Duodenal mucosa (tissue), 2 donors: ENCODE data around the gene NXPH2.

Experiments used
- H3K27ac ChIP-seq: one replicate; pipeline ENCODE4 v1.7.0; 2013; ENCODE audit warnings: low read depth, low read length
- H3K27me3 ChIP-seq, 2 donors: one replicate each; pipeline ENCODE4 v1.7.0; 2013; ENCODE audit warnings: low read length in 2 of 2, control low read depth in 1 of 2; ENCODE audit not compliant: insufficient read depth in 2 of 2, control insufficient read depth in 1 of 2
- H3K36me3 ChIP-seq, 2 donors: one replicate each; pipeline ENCODE4 v1.7.0; 2013; ENCODE audit warnings: low read length in 2 of 2, control low read depth in 1 of 2; ENCODE audit not compliant: insufficient read depth in 2 of 2, control insufficient read depth in 1 of 2
- H3K4me1 ChIP-seq, 2 donors: one replicate each; pipeline ENCODE4 v1.7.0; 2013; ENCODE audit warnings: low read length in 2 of 2, control low read depth in 1 of 2; ENCODE audit not compliant: insufficient read depth in 2 of 2, control insufficient read depth in 1 of 2
- H3K4me3 ChIP-seq, 2 donors: one replicate each; pipeline ENCODE4 v1.7.0; 2013; ENCODE audit warnings: low read length in 2 of 2, low read depth in 1 of 2
- H3K9ac ChIP-seq, 2 donors: one replicate each; pipeline ENCODE4 v1.7.0; 2013; ENCODE audit warnings: low read length in 2 of 2, low read depth in 1 of 2
- H3K9me3 ChIP-seq, 2 donors: one replicate each; pipeline ENCODE4 v1.7.0; 2013; ENCODE audit warnings: low read length in 2 of 2, control low read depth in 1 of 2; ENCODE audit not compliant: control insufficient read depth in 1 of 2

NXPH2 gene

DNA sequence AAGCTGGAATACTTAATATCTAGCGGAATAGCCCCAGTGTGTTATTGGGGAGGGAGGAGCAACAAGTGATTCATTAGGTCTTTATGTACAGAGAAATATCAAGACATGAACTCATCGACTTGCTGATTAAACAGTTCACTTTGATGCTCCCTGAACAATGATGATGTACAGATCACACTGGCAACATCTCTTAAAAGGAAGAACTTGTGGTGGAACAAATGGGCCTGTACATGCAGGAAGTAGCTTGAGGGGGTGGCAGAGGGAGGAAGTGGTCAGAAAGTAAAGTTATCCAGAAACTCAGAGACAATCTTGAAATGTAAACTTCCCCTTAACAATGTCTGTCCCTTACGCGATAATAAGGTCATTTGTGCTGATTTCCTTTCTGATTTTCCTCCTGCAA, 90.5 kb downstream of the NXPH2 start:
- no peaks in the 10 kb centered on the region for H3K4me1 ChIP-seq
- no peaks in the 10 kb centered on the region for H3K36me3 ChIP-seq
- H3K9me3 ChIP-seq = no peaks in the 10 kb centered on the region
- H3K27me3 ChIP-seq = no peaks in the 10 kb centered on the region
- no peak overlapping the region for H3K4me3 ChIP-seq
- H3K27ac ChIP-seq = no peak overlapping the region
- no peak overlapping the region for H3K9ac ChIP-seq

- Histone ChIP-seq H3K9me3 (no peaks in the 10 kb centered on the region), H3K27me3 (no peaks in the 10 kb centered on the region), H3K4me3 (no peak overlapping the region), H3K27ac (no peak overlapping the region), H3K9ac (no peak overlapping the region), H3K36me3 (no peaks in the 10 kb centered on the region), H3K4me1 (no peaks in the 10 kb centered on the region)
These were observed 98.0 kb downstream of the NXPH2 start for GRCh38 chr2:138682163-138682562.

DNA sequence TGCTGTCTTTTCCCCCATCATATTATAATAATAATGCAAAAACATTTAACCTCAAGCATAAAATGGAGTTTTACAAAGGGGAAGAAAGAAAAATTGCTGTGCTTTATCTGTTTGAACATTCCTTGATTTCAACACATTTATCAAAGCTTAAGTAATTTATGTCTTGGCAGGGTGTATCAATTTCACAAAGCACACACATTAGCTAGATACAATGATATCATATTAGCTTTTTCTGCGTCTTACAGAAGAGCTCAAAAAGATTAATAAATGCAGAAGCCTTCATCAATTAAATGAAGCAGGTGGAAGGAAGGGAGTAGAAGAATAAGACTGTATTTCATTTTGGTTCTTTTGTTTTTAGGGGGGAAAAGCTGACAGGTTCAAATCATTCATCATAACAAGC, 103.0 kb downstream of the NXPH2 start:
- H3K4me3 ChIP-seq = no peak overlapping the region
- H3K9me3 ChIP-seq = no peaks in the 10 kb centered on the region
- H3K27ac ChIP-seq = no peak overlapping the region
- H3K36me3 ChIP-seq = no peaks in the 10 kb centered on the region
- H3K9ac ChIP-seq = no peak overlapping the region
- no peaks in the 10 kb centered on the region for H3K4me1 ChIP-seq
- no peaks in the 10 kb centered on the region for H3K27me3 ChIP-seq

DNA sequence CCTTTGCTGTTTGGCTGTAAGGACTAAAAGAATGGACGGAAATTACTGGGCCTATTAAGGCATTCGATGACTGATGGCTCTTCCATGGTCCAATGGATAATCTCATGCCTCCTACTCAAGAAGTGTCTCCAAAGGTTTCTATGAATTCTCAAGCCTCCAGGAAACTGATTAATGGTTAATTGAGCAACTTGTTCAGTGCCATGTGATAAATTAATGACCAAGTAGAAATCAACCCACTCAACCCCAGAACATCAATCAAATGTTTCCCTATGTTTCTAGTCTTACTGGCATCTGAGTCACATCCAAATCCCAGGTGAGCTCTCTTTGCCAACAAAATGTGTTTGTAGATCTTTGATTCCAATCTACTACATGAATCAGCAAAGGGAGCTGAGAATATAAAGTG, 103.6 kb downstream of the NXPH2 start:
- Histone ChIP-seq H3K4me3 (no peak overlapping the region), H3K27me3 (no peaks in the 10 kb centered on the region), H3K9ac (no peak overlapping the region), H3K9me3 (no peaks in the 10 kb centered on the region), H3K27ac (no peak overlapping the region), H3K4me1 (no peaks in the 10 kb centered on the region), H3K36me3 (no peaks in the 10 kb centered on the region)

DNA sequence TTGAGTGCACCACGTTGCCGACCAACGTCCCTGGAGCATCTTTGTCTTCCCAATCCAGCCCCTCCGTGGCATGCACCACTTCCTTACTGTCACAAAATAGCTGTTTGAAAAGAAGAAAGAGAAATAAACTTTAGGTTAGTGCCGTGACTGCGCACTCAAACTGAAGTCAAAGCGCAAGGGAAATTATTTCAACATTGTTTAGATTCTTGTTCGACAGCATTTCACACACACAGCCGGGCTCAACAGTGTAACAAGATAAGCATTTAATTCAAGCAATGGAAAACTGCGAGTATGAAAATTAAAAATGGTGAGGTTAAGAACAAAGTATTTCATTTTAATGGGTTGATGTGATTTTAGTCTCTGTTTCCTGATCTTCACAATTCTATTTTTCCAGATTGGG, 108.6 kb downstream of the NXPH2 start:
- no peaks in the 10 kb centered on the region for H3K9me3 ChIP-seq
- no peaks in the 10 kb centered on the region for H3K27me3 ChIP-seq

GRCh38 chr2:138670734-138671133, 109.5 kb downstream of the NXPH2 start:
- Histone ChIP-seq H3K9ac (no peak overlapping the region), H3K4me3 (no peak overlapping the region)

More for the DNA sequence above, 108.6 kb downstream of the NXPH2 start:
- Histone ChIP-seq H3K4me1 (no peaks in the 10 kb centered on the region), H3K4me3 (no peak overlapping the region), H3K9ac (no peak overlapping the region), H3K27ac (no peak overlapping the region), H3K36me3 (no peaks in the 10 kb centered on the region)

GRCh38 chr2:138665937-138666336, 114.3 kb downstream of the NXPH2 start:
- Histone ChIP-seq H3K9ac (no peak overlapping the region), H3K36me3 (no peaks in the 10 kb centered on the region), H3K27ac (no peak overlapping the region), H3K4me3 (no peak overlapping the region), H3K4me1 (no peaks in the 10 kb centered on the region), H3K27me3 (no peaks in the 10 kb centered on the region), H3K9me3 (no peaks in the 10 kb centered on the region)

More at GRCh38 chr2:138670734-138671133, 109.5 kb downstream of the NXPH2 start:
- H3K27ac ChIP-seq = no peak overlapping the region
- H3K27me3 ChIP-seq = no peaks in the 10 kb centered on the region
- no peaks in the 10 kb centered on the region for H3K9me3 ChIP-seq
- H3K4me1 ChIP-seq = no peaks in the 10 kb centered on the region
- no peaks in the 10 kb centered on the region for H3K36me3 ChIP-seq

GRCh38 chr2:138658187-138658894, 121.8 kb downstream of the NXPH2 start:
- H3K36me3 ChIP-seq = no peaks in the 10 kb centered on the region
- H3K27me3 ChIP-seq = no peaks in the 10 kb centered on the region
- H3K9ac ChIP-seq = no peak overlapping the region
- no peak overlapping the region for H3K4me3 ChIP-seq
- H3K4me1 ChIP-seq = no peaks in the 10 kb centered on the region
- H3K27ac ChIP-seq = no peak overlapping the region
- no peaks in the 10 kb centered on the region for H3K9me3 ChIP-seq

DNA sequence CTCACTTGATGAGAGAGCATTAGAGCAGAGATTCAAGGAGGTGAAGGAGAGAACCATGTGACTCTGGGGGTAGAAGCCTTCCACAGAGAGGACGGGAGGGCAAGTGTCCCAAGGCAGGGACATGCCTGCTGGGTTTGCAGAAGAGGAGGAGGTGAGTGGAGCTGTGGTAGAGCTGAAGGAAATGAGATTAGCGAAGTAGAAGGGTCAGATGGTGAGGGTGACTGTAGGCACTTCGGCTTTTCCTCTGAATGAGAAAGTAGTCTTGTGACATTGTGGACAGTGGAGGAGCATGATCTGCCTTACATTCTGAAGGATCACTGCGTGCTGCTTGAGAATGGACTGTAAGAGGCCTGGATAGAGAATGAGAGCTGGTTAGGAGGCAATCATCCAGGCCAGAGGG, 126.0 kb downstream of the NXPH2 start:
- Histone ChIP-seq H3K9me3 (no peaks in the 10 kb centered on the region), H3K4me1 (no peaks in the 10 kb centered on the region), H3K4me3 (no peak overlapping the region), H3K9ac (no peak overlapping the region), H3K36me3 (no peaks in the 10 kb centered on the region), H3K27ac (no peak overlapping the region), H3K27me3 (no peaks in the 10 kb centered on the region)

- no peaks in the 10 kb centered on the region for H3K9me3 ChIP-seq
- H3K4me1 ChIP-seq = no peaks in the 10 kb centered on the region
- H3K27ac ChIP-seq = no peak overlapping the region
- no peak overlapping the region for H3K9ac ChIP-seq
- no peak overlapping the region for H3K4me3 ChIP-seq
- H3K27me3 ChIP-seq = no peaks in the 10 kb centered on the region
- no peaks in the 10 kb centered on the region for H3K36me3 ChIP-seq
These were observed 127.8 kb downstream of the NXPH2 start for GRCh38 chr2:138652378-138652777.

GRCh38 chr2:138649571-138649970, 130.6 kb downstream of the NXPH2 start:
- H3K4me3 ChIP-seq = no peak overlapping the region
- no peaks in the 10 kb centered on the region for H3K36me3 ChIP-seq
- H3K27ac ChIP-seq = no peak overlapping the region
- H3K27me3 ChIP-seq = no peaks in the 10 kb centered on the region
- H3K9me3 ChIP-seq = no peaks in the 10 kb centered on the region
- H3K4me1 ChIP-seq = no peaks in the 10 kb centered on the region
- H3K9ac ChIP-seq = no peak overlapping the region
